Measurements from ENCODE around the gene CACNA1E.

GRCh38 chr1:181763736-181764135 lies 280.4 kb downstream of the CACNA1E start:
- TF ChIP-seq CTCF (conservative IDR thresholded peaks at IDR 0.05; ENCODE audit: low read depth in 2 of 2) = no peak
- TF ChIP-seq EZH2 (IDR thresholded peaks at IDR 0.05; ENCODE audit: low read depth, unreplicated experiment) = no peak
- no peak for TF ChIP-seq REST (IDR thresholded peaks at IDR 0.05; ENCODE audit: unreplicated experiment)
- TF ChIP-seq EZH2phosphoT487 (IDR thresholded peaks at IDR 0.05; ENCODE audit: unreplicated experiment) = no peak
